D721Med (cell line): ENCODE data around the gene PCNX2.
A peak's percentile ranks its signal among the peaks of the same experiment; 100 is the strongest.
"Not testable (repeated sequence)": the region's sequence is repeated elsewhere in the genome, so short reads cannot be mapped to it uniquely, and the experiment has no call there.

Experiments used
- DNase-seq: peaks from one replicate; pipeline ENCODE4 v3.0.0; 2011; ENCODE audit warnings: low spot score; ENCODE audit not compliant: insufficient read length
- FAIRE-seq: peaks from 2 replicates; lab custom pipeline; 2011; peaks lifted over from hg19 to GRCh38; lab: Jason Lieb, UNC
- TF ChIP-seq, protein P1 (sequence below): IDR thresholded peaks from 2 replicates; pipeline ENCODE4 v1.5.1; 2012; ENCODE audit warnings: mild to moderate bottlenecking, control low read depth; ENCODE audit not compliant: insufficient read depth; ENCODE audit errors: missing control alignments

PCNX2 gene

GRCh38 chr1:233086961-233087881 is 208.3 kb downstream of the PCNX2 start:
- TF ChIP-seq, protein P1, sequence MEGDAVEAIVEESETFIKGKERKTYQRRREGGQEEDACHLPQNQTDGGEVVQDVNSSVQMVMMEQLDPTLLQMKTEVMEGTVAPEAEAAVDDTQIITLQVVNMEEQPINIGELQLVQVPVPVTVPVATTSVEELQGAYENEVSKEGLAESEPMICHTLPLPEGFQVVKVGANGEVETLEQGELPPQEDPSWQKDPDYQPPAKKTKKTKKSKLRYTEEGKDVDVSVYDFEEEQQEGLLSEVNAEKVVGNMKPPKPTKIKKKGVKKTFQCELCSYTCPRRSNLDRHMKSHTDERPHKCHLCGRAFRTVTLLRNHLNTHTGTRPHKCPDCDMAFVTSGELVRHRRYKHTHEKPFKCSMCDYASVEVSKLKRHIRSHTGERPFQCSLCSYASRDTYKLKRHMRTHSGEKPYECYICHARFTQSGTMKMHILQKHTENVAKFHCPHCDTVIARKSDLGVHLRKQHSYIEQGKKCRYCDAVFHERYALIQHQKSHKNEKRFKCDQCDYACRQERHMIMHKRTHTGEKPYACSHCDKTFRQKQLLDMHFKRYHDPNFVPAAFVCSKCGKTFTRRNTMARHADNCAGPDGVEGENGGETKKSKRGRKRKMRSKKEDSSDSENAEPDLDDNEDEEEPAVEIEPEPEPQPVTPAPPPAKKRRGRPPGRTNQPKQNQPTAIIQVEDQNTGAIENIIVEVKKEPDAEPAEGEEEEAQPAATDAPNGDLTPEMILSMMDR: no peak
- FAIRE-seq (peak; percentile 46), DNase-seq (no peak)

GRCh38 chr1:233085566-233085965 is 210.0 kb downstream of the PCNX2 start:
- FAIRE-seq: no peak

GRCh38 chr1:233082778-233083550 is 212.6 kb downstream of the PCNX2 start:
- TF ChIP-seq, protein P1: no peak
- DNase-seq: no peak
- no peak for FAIRE-seq

More at GRCh38 chr1:233085566-233085965, 210.0 kb downstream of the PCNX2 start:
- DNase-seq: no peak
- TF ChIP-seq, protein P1: no peak

DNA sequence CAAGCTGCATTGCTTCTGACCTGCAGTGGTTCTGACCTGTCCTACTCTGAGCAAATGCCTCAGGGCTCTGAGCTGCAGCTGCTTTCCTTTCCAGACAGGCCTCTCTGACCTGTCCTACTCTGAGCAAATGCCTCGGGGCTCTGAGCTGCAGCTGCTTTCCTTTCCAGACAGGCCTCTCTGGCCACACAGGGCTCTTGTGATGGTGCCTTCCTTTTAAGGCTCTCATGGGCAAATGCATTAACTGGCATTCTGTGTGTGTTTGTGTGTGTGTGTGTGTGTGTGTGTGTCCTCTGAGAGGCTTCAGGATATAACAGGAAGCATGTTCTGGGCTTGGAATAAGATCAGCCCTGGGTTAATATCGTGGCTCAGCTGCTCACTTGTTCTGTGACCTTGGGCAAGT is 213.8 kb downstream of the PCNX2 start:
- FAIRE-seq: no peak
- TF ChIP-seq, protein P1: no peak
- DNase-seq: no peak

- FAIRE-seq: not testable (repeated sequence)
Measured at GRCh38 chr1:233080827-233081226, 214.7 kb downstream of the PCNX2 start.

DNA sequence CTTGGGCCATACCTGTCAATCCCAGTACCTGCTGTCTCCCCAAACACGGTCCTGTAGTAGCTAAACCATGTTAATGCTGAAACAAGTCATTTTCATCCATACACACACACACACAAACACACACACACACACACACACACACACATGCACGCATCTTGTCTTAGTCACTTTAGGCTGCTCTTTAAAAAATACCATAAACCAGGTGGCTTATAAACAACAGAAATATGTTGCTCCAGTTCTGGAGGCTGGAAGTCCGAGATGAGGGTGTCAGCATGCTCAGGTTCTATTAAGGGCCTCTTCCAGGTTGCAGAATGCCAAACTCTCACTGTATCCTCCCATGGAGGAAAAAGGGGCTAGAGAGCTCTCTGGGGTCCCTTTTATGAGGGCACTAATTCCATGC is 215.2 kb downstream of the PCNX2 start:
- FAIRE-seq (no peak), DNase-seq (no peak)
- TF ChIP-seq, protein P1: no peak

More at GRCh38 chr1:233080827-233081226, 214.7 kb downstream of the PCNX2 start:
- not testable (repeated sequence) for DNase-seq

- TF ChIP-seq, protein P1: no peak
- DNase-seq (no peak), FAIRE-seq (no peak)
Measured at GRCh38 chr1:233079574-233079973, 216.0 kb downstream of the PCNX2 start.
